Calu3 (cell line): Measurements from ENCODE around the gene CRTC2. TPM values are rescaled to one million over a fixed set of nuclear protein-coding genes. Genes with fewer than 3 reads are reported as not detected.

Experiments
- BruUV-seq: library from RNA; stranded (reverse); fragments of 400-500 nt; replicated peaks from 2 replicates; lab custom pipeline; 2021; lab: Mats Ljungman, UMichigan
- CTCF ChIA-PET: fragments of 300-600 bp; sonication (Branson Sonifier 250); formaldehyde crosslinking; loops from one replicate; lab custom pipeline; 2022; ENCODE audit warnings: antibody characterized with exemption; lab: Charles Lee
- DNase-seq: peaks from one replicate; pipeline ENCODE4 v3.0.0; 2022
- H3K27ac Mint-ChIP-seq: one replicate; pipeline ENCODE4 v1.8.0; 2022; ENCODE audit warnings: mixed read lengths; ENCODE audit not compliant: unreplicated experiment
- H3K27me3 Mint-ChIP-seq: one replicate; pipeline ENCODE4 v1.8.0; 2022; ENCODE audit warnings: mixed read lengths; ENCODE audit not compliant: unreplicated experiment
- H3K36me3 Mint-ChIP-seq: one replicate; pipeline ENCODE4 v1.8.0; 2022; ENCODE audit warnings: mild to moderate bottlenecking, moderate library complexity, mixed read lengths; ENCODE audit not compliant: insufficient read depth, unreplicated experiment
- H3K4me1 Mint-ChIP-seq: one replicate; pipeline ENCODE4 v1.8.0; 2022; ENCODE audit warnings: mild to moderate bottlenecking, low read depth, mixed read lengths; ENCODE audit not compliant: unreplicated experiment
- H3K4me3 Mint-ChIP-seq: one replicate; pipeline ENCODE4 v1.8.0; 2022; ENCODE audit warnings: mild to moderate bottlenecking, low read depth, moderate library complexity, mixed read lengths; ENCODE audit not compliant: unreplicated experiment
- H3K9me3 Mint-ChIP-seq: one replicate; pipeline ENCODE4 v1.8.0; 2022; ENCODE audit warnings: low read depth, mixed read lengths; ENCODE audit not compliant: unreplicated experiment
- CTCF ChIP-seq: fragments of 200-600 bp; IDR thresholded peaks from one replicate; pipeline ENCODE4 v1.8.0; 2022; ENCODE audit warnings: antibody characterized with exemption; ENCODE audit not compliant: unreplicated experiment
- intact Hi-C: fragments of 100-400 bp; cut with micrococcal nuclease; formaldehyde crosslinking; loops from one replicate; pipeline ENCODE4 v1.10.0; 2022; ENCODE audit not compliant: unreplicated experiment
- total RNA-seq: library from RNA; stranded (reverse); gene quantifications from 2 replicates; pipeline ENCODE4 v1.2.3, GENCODE V29; 2022

CRTC2 gene
- total RNA-seq, 1 experiment from 2014 or later = 52.1 TPM

- no peak for TF ChIP-seq CTCF
- intact Hi-C loops = no loop called here
- H3K27me3 Mint-ChIP-seq = no peaks in the 10 kb centered on the region
- H3K27ac Mint-ChIP-seq = no peak overlapping the region
- no TSS peak for BruUV-seq
- no peaks in the 10 kb centered on the region for H3K4me1 Mint-ChIP-seq
- no peak overlapping the region for H3K4me3 Mint-ChIP-seq
- H3K36me3 Mint-ChIP-seq = peaks cover 69% of the 10 kb centered on the region
- no peak for DNase-seq
- no peaks in the 10 kb centered on the region for H3K9me3 Mint-ChIP-seq
- CTCF ChIA-PET = no interaction called here
Measured at GRCh38 chr1:153933955-153934354, 24.5 kb downstream of the CRTC2 start.

GRCh38 chr1:153933430-153933829, 25.0 kb downstream of the CRTC2 start:
- no peaks in the 10 kb centered on the region for H3K27me3 Mint-ChIP-seq
- H3K9me3 Mint-ChIP-seq = no peaks in the 10 kb centered on the region
- CTCF ChIA-PET = no interaction called here
- TF ChIP-seq CTCF = no peak
- intact Hi-C loops = no loop called here
- no peak for DNase-seq
- H3K4me3 Mint-ChIP-seq = no peak overlapping the region
- peaks cover 64% of the 10 kb centered on the region for H3K36me3 Mint-ChIP-seq
- BruUV-seq = no TSS peak
- no peak overlapping the region for H3K27ac Mint-ChIP-seq
- no peaks in the 10 kb centered on the region for H3K4me1 Mint-ChIP-seq

GRCh38 chr1:153932156-153933131, 26.0 kb downstream of the CRTC2 start:
- DNase-seq = no peak
- Mint-ChIP-seq H3K27me3 (no peaks in the 10 kb centered on the region), H3K9me3 (no peaks in the 10 kb centered on the region), H3K27ac (no peak overlapping the region), H3K36me3 (peaks cover 54% of the 10 kb centered on the region), H3K4me1 (no peaks in the 10 kb centered on the region), H3K4me3 (no peak overlapping the region)
- CTCF ChIA-PET = no interaction called here
- intact Hi-C loops = no loop called here
- BruUV-seq = no TSS peak
- no peak for TF ChIP-seq CTCF

- Mint-ChIP-seq H3K9me3 (no peaks in the 10 kb centered on the region), H3K27ac (no peak overlapping the region)
- CTCF ChIA-PET = interaction anchor here (0.8 kb wide), 1 partner anchor 13 kb away, joined by 6 read pairs; no protein-coding TSS in a partner anchor
Measured at GRCh38 chr1:153929981-153930948, 28.1 kb downstream of the CRTC2 start.

More at GRCh38 chr1:153929981-153930948, 28.1 kb downstream of the CRTC2 start:
- Mint-ChIP-seq H3K4me1 (no peaks in the 10 kb centered on the region), H3K27me3 (no peaks in the 10 kb centered on the region), H3K4me3 (no peak overlapping the region), H3K36me3 (peaks cover 42% of the 10 kb centered on the region)
- intact Hi-C loops = no loop called here
- no peak for TF ChIP-seq CTCF
- DNase-seq = no peak
- BruUV-seq = no TSS peak
